Inflammatory macrophage treated with lipopolysaccharide for 4 hours (primary cell): ENCODE measurements around the gene SIGLEC12.
A peak's percentile ranks its signal among the peaks of the same experiment; 100 is the strongest.
"Not testable (repeated sequence)": the region's sequence is repeated elsewhere in the genome, so short reads cannot be mapped to it uniquely, and the experiment has no call there.

Experiments used
- DNase-seq: peaks from one replicate; pipeline ENCODE4 v3.0.0-alpha.2; 2020

Gene SIGLEC12

DNA sequence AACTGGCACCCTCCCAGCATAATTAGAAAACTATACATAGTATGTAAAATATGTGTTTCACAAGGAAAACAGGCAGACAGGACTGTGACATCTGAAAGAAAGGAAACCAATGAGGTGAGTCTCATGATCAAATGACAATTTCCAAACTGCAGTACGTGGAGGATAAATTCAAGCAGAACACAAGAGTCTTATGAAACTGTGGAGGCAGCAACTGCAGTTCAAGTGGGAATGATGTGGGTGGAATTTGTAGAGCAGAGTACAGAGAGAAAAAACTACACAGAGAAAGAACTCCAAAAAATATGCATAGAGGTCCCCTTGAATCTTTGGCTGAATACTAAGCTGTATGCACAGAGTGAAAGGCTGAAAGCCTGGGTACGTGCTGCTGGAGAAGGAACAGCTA, 20.2 kb upstream of the SIGLEC12 start:
- DNase-seq: peak; percentile 43

GRCh38 chr19:51521357-51521756, 19.8 kb upstream of the SIGLEC12 start:
- DNase-seq: no peak

DNA sequence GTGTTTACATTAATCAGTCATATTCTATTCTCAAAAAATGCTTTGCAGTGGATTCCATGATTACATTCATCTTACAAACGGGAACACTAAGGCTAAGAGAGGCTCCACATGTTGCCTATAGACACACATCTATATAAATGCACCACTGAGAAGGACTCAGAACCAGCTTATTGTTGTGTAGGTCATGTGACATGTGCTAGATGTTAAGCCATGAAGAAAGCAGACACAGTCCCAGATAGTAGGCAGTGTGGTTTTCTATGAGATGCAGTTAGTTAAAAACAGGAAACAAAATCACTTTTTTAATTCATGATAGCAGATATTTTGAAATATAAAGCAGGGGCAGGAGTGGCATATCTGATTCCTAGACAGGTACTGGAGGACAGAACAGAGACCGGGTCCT, 19.1 kb upstream of the SIGLEC12 start:
- peak; percentile 11 for DNase-seq

DNA sequence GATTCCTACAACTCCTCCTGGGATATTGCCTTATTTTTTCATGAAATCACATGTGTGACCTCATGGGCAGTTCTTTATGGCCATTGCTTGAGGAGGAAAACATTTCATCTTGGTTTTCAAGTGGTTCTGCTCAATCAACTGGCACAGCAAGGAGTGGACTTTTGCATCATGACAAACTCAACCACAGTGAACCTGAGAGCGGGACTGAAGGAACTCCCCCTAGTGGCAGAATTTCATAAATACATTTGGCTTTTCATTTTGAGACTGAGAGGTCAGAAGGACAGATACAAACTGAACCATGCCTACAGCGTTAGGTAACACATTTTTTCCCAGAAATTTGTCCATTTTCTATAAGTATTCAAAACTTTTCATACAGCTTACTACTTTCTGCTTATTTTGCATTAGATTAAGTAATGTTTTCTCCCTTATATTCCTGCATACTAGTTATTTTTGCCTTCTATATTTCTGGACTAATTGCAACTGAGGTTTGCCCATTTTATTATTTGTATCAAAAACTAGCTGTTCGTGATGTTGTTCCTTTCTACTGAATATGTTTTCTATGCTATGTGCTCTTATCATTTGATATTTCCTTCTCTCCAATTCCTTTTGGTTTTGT, 13.4 kb upstream of the SIGLEC12 start:
- peak; percentile 68 for DNase-seq

- DNase-seq: no peak
Measured at GRCh38 chr19:51513968-51514367, 12.4 kb upstream of the SIGLEC12 start.

DNA sequence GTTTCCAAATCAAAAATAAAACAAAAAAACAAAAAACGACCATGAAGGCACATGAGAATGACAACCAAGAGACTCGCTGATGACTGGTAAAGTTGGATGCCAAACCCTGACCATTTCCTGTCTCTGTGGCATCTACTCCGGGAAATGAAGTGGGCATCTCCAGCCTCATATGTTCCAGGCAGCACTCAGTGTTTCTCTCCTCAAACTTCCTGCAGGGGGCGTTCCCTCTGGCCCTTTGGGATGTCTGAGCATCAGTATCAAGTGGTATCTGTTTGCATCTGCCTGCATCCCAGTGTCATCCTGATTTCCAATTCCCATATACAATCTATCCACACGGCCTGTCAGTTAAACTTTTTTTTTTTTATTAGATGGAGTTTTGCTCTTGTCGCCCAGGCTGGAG, 9.8 kb upstream of the SIGLEC12 start:
- DNase-seq: peak; percentile 29

DNA sequence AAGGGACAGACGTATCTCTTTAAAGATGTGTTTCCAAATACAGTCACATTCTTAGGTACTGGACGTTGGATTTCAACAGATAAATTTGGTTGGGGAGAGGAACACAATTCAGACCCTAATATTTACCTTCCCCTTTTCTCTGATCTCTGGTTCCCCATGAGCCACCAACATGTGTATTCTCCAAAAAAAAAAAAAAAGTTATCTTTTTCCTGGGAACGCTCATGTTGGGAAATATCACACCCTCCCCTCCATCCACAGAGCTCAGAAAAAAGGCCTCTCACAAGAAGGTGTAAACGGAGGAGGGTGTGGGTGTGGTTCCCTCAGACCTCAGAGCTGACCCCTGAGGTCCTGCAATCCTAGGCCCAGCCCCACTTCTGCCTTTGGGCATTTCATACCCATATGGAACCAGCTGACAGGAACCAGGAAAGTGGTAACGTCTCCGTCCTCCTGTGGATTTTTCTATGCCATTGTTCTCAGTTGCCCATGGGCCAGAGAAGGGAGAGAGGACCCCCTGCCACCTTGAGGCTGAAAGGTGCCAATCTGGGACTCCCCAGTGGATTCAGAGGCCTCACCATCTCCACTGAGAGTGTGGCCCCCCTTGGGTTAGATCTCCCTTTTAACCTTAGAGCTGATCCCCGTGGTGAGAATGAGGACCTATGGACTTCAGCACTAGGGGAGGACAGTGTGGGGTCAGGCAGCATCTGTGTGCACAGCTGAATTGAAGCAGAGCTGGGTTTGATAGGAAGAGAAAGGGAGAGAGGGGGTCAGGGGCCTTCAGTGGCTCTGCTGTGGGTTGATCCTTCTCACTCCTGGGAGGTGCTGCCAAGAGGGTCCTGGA, 8.4 kb upstream of the SIGLEC12 start:
- peak; percentile 9 for DNase-seq

GRCh38 chr19:51508059-51508733, 6.6 kb upstream of the SIGLEC12 start:
- peak; percentile 6 for DNase-seq

DNA sequence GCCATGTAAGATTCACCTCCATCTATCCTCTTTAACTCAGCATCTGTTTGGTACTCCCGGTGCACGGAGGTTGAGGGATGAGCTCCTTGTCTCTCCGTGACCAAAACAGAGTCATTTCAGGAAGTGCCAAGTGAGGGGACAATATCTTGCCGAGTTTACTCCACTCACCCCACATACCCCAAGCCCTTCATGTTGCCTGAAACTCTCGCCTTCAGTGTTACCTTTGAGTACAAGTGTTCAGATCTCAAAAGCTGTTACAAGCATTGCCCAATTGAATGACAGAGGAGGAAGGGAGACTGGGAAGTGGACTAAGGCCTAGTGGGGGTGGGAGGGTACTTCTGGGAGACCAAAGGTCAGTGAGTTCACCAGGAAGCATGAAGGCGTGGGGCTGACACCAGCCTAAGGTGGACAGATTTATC, 6.0 kb upstream of the SIGLEC12 start:
- peak; percentile 73 for DNase-seq

DNA sequence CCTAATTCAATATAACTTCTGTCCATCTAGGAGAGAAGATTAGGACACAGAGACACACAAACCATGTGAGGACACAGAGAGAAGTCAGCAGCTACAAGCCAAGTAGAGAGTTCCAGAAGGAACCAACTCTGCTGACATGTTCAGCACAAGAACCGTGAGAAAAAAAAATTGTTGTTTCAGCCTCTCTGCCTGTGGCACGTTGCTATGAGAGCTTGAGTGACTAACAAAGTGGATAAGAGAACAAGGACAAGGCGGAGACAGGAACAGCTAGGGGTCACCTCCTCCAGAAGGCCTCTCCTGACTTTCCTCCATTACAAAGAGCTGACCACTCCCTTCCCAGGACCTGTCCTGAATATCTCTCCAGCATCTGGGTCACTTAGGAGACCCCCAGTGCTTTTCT, 5.6 kb upstream of the SIGLEC12 start:
- peak; percentile 80 for DNase-seq

GRCh38 chr19:51505904-51506303, 4.3 kb upstream of the SIGLEC12 start:
- DNase-seq: no peak

GRCh38 chr19:51503896-51504295, 2.3 kb upstream of the SIGLEC12 start:
- DNase-seq: no peak

DNA sequence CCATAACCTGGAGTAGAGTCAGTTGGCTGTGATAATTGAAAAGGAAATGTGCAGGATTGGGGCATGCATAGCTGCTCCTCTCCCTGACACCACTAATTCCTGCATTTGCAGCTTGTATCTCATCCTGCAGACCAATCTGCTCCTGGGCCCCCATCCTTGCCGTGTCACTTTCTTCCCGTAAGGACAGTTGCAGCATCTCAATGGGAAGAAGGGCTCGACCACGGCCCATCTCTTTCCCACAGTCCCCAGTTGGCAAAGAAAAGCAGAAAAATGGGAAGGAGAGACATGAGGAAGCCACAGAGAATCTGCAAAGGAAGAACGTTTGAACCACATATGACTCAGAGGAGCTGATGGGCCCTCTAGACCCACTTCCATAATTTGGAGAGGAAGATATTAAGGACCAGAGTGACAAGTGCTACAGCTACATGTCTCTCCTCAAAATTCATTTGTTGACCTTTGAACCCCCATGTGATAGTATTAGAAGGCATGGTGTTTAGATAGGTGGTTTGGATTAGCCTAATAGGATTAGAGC, 1.8 kb upstream of the SIGLEC12 start:
- DNase-seq: peak; percentile 76

GRCh38 chr19:51500931-51501330, 669 bp downstream of the SIGLEC12 start:
- not testable (repeated sequence) for DNase-seq

DNA sequence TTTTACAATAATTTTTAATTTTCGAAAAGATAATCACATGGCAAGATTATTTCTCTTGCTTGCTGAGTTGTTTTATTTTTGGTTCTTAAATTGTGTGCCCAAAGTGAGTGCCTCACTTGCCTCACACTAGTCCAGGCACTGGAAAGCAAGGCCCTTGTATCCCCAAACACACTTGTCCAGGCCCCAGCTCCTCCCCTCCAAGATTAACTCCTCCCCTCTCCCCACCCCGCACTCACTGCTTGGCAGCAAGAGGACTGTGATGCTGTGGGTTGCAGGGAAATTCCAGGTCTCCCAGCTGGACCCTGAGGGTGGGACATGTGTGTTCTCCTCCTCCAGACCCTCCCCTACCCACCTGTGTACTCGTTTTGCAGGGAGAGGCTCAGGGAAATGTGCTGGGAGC, 3.9 kb downstream of the SIGLEC12 start:
- no peak for DNase-seq

DNA sequence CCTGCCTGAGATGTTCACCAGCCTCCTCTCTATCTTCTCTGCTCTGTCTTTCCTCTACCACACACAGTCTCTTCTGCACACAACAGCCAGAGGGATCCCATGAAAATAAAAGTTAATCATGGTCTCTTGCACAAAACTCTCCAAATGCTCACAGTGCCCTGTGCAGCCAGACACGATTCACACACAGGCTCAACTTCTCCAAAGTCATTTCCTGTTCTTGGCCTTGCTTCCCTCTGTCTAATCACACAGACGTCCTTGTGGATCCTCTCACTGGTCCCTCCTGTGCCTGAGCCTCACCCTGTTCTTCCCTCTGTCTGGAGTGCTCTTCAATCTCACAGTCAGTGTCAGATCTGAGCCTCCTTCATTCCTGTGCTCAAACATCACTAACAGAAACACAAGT, 7.8 kb downstream of the SIGLEC12 start:
- peak; percentile 63 for DNase-seq

GRCh38 chr19:51491586-51491985, 10.0 kb downstream of the SIGLEC12 start:
- DNase-seq: no peak

DNA sequence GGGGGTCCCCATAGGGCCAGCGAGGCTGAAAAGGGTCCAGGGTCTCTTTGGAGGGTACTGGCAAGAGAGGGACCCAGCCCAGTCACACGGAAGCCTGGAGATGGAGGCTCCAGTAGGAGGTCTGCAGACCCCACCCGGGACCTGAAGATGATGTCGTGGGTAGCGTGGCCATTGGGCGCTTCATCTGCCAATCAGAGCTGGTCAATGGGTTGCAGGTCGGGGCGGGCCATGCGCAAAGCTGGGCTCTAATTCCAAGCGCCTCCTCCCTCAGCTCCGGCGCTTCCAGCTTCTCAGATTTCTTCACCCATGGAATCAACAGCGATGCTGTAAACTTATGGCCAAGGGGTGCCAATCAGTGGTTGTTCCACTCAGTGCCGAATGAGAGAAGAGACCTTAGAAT, 10.9 kb downstream of the SIGLEC12 start:
- no peak for DNase-seq

GRCh38 chr19:51489113-51489512, 12.5 kb downstream of the SIGLEC12 start:
- no peak for DNase-seq

DNA sequence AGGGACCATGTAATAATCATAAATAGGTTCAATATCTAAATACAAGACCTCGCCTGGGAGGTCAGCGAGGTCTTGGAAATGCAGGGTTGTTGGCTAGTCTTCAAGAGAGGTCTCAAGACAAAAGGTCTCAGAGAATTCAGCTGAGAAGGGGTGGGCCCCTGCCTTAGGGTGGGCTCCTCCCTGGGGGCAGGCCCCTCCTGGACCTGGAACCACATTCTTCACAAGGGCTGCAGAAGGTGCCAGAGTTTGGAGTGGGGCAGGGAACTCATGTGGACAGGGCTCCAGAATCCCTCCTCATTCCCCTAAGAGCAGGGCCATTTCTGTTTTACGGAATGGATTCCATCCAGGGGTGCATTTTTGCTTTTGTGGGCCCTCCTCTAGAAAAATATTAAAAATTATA, 13.1 kb downstream of the SIGLEC12 start:
- no peak for DNase-seq

DNA sequence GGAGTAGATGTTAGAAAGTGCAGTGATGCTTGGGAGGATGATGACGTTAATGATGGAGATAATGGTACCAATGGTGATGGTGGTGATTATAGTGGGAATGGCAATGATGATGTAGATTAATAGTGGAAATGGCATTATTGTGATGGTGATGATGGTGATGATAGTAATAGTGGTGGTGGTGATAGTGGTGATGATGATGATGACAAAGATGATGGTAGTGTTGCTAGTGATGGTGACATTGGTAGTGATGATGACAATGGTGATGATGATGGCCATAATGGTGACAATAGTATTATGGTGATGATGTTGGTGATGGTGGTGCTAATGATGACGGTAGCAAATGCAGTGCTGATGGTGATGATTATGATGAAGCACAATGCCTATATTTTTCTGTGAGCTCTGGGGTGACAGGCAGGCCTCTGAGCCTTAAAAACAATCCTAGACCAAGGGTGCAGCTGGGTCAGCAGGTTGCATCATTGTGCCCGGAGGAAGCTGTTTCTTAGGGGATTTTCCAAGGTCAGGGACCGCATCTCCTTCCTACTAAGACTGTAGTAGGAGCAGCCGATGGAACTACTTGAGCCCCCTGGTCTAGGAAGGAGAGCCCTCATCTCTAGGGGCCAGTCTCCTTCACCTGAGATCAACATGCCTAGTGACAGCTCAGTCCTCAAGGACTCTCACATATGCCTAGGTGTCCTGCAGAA, 15.5 kb downstream of the SIGLEC12 start:
- DNase-seq: no peak

- no peak for DNase-seq
Measured at GRCh38 chr19:51480590-51480989, 21.0 kb downstream of the SIGLEC12 start.
